NCI-H2227 (cell line): Measurements from ENCODE around the gene MT1X.
A peak's percentile ranks its signal among the peaks of the same experiment; 100 is the strongest.
"Not testable (repeated sequence)": the region's sequence is repeated elsewhere in the genome, so short reads cannot be mapped to it uniquely, and the experiment has no call there.

ENCODE experiments used
- DNase-seq: peaks from one replicate; lab custom pipeline; 2025; ENCODE audit not compliant: unreplicated experiment; lab: John Stamatoyannopoulos, UW

The MT1X gene

DNA sequence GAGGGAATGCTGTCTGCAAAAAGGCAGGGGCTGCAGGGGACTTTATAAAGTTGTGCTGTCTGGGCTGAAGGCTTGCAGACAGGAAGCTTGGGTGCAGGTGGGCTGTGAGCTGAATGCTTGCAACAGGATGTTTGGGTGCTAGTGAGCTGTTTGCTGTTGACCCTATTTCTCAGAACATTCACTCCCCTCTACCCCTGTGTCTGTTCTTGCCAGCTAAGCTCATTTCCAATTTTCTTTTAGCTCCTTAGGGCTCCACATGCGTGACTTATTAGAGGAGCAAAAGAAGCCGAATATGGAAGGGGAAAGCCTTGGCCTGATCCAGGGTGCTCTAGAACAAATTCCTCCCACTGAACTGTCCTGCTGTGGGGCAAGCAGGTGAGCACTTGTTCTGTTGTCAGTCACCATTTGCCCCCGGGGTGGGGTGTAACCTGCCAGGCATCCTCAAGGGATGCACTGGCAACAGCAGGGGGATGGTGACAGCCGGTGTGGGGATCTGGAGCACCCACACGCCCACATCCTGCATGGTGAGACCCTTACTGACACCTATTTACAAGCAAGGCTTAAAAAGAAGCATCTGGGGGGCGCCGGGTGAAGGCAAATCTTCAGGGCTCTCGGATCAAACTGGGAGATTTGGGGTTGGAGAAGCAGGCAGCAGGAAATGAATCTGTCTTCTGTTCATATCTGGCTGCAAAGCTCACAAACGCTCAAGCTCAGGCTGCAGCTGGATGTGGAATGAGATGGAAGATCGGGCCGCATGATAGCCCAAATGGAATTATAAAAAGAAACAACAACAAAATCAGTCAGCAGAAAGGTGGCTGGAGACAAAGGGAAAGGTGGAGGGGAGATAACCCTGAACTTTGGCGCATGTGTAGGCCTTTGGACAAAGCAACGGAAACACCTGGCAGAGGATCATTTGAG is 26.5 kb downstream of the MT1X start:
- DNase-seq, result no peak

DNA sequence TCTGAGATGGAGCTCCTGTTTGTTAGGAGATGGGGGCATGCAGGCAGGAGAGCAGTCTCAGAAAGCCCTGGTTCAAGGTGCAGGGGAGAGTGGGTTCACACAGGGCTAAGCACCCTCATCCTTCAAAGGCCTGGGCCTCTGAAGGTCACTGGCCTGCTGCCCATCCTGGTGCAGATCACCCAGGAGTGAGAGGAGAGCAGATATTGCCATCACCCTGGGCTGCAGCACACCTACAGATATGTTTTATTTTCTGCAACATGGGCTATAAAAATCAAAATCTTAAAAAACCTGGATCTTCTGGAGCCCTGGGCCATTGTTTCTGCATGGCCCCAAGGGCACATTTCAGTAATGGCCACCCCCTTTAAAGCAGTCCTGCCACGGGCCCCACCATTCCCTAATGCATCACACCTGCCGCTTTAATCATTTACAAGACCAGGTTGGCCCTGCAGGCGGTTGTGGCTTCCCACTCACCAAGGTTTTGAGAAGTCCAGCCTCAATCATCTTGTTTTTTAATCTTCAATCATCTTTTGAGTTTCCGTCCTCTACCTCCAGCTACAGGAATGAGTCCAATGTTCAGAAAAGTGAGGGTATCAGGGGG is 27.3 kb downstream of the MT1X start:
- DNase-seq, result no peak

DNA sequence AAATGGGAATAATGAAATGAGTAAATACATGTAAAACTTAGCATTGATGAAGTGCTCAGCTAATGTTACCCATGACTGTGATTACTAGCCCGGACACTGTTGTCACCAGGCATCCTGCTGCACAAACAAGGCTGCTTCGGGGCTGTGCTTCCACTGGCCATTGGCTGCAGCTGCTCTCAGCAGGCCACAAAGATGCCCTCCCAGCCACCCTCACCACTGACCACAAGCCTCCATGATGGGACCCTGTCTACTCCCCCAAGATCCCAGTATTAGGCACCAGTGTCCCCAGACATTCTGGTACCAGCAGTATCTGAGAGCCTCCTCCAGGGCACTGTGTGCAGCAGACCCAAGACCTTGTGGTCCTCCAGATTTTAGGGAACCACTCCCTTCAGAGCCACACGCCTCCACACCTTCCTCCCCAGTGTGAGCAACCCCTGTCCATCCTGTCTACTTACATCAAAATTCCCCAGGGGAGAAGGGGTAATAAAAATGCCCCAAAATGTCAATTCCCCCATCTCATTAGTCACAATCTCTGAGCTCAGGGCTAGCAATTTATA is 28.0 kb downstream of the MT1X start:
- no peak for DNase-seq

DNA sequence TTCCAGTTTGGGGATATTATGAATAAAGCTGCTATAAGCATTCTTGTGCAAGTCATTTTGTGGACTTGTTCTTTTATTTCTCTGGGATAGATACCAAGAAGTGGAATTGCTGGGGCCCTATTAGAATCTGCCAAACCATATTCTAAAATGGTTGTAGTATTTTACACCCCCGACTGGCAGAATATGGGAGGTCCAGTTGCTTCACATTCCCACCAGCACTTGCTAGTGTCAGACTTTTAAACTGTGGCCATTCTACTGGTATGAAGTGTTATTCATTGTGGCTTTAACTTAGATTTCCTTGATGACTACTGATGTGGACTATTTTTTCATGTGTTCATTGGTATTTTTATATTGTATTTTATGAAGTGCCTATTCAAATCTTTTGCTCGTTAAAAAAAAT is 29.6 kb downstream of the MT1X start:
- no peak for DNase-seq

GRCh38 chr16:56713794-56714193 is 31.5 kb downstream of the MT1X start:
- DNase-seq, result no peak

DNA sequence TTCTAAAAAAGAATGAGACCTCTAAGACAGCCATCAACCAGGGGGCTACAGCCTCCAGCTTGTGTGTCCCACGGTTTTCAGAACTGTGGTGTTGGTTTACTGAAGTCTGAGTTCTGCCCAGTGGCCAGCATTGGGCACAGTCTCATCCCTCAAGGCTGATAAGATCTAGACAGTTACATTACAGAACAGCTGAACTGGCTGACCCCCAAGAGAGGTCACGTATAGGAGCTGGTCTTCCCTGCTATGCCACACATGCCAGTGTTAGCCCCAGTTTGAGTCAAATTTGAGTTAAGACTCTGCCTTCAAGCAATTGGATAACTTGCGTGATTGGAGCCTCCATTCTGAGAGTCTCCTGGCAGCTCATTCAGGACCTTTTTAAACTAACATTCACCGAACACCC is 32.9 kb downstream of the MT1X start:
- DNase-seq, result no peak

GRCh38 chr16:56716761-56717160 is 34.5 kb downstream of the MT1X start:
- DNase-seq, result no peak

DNA sequence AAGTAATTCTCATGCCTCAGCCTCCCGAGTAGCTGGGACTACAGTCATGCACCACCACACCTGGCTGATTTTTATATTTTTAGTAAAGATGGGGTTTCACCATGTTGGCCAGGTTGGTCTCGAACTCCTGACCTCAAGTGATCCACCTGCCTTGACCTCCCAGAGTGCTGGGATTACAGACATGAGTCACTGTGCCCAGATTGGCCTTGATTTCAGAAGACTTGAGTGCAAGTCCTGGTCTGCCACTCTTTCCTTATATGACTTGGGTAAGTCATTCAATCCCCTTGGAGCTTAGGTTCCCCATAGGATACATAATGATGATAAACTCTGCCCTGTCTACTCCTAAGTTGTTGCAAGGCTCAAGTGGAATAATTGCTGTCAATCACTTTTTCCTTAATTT is 35.3 kb downstream of the MT1X start:
- DNase-seq, result not testable (repeated sequence)

DNA sequence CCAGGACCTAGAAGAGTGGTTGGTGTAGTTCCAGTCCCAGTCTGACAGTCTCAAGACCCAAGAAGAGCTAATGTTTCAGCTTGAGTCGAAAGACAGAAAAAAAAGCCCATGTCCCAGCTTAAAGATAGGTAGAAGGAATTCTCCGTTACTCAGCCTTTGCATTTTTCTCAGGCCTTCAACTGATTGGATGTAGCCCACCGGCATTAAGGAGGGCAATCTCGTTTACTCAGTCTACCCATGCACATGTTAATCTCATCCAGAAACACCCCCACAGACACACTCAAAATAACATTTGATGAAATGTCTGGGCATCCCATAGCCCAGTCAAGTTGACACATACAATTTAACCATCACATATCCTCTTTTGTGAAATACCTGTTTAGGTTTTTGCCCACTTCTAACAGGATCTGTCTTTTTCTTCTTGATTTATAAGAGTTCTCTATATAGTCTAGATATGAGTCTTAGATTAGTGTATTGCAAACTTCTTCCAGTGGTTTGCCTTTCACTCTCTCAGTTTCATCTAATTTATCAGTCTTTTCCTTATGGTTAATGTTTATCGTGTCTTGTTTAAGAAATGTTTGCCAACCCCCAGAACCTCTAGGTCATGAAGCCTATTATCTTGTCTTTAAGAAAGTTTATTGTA is 40.1 kb downstream of the MT1X start:
- DNase-seq, result no peak

- no peak for DNase-seq
These were observed 41.9 kb downstream of the MT1X start for GRCh38 chr16:56724191-56724590.

- no peak for DNase-seq
These were observed 44.0 kb downstream of the MT1X start for GRCh38 chr16:56726283-56726682.

- no peak for DNase-seq
These were observed 44.7 kb downstream of the MT1X start for GRCh38 chr16:56726926-56727325.

- no peak for DNase-seq
These were observed 45.8 kb downstream of the MT1X start for GRCh38 chr16:56728027-56728426.

DNA sequence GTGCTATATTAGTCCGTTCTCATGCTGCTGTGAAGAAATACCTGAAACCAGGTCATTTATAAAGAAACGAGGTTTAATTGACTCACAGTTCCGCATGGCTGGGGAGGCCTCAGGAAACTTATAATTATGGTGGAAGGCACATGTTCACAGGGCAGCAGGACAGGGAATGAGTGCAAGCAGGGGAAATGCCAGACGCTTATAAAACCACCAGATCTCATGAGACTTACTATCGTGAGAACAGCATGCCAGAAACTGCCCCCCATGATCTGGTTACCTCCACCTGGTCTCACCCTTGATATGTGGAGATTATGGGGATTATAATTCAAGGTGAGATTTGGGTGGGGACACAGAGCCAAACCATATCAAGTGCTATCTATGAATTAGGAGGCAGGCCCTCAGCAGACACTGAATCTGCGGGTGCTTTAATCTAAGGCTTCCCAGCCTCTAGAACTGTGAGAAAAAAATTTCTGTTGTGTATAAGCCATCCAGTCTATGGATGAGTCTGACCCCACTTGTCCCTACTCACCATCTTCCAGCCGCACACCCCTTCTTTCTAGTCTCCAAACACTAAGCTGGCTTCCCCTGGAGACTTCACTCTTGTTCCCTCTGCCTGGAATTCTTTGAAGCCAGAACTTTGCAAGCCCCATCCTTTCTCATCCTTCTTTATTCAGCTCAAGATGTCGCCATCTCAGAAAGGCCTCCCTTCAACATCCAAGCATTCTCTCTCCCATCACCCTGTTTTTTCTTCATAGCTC is 46.9 kb downstream of the MT1X start:
- DNase-seq, result no peak

GRCh38 chr16:56729735-56730662 is 47.7 kb downstream of the MT1X start, which contains the start of gene NUP93:
TSS of gene NUP93 (plus strand) at chr16:56730129. CDS start at chr16:56748248, 18,119 bp downstream.
- peak; percentile 93 for DNase-seq

- no peak for DNase-seq
These were observed 50.1 kb downstream of the MT1X start for GRCh38 chr16:56732366-56732765.

DNA sequence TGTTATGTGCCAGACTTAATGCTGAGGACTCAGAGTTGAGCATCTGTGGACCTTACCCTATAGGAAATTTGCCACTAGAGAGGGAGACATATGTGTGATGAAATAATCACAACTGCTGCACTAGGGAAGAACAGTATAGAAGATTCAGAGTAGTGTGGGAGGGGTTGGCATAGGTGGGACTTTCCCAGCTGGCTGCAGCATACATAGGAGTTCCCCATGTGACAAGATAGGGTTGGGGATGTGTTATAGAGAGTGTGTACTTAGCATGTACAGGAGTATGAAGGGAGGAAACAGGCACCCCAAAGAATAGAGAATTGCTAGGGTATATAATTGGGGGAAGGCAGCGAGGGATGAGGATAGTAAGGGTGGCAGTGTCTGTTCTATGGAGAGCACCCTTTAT is 50.6 kb downstream of the MT1X start:
- no peak for DNase-seq
